PC-9 (cell line): Measurements from ENCODE around the gene ATP6V1G2.

Experiments
- EZH2 ChIP-seq: fragments of 200-600 bp; sonication (generic); IDR thresholded peaks from 2 replicates; pipeline ENCODE4 v1.8.0; 2017; ENCODE audit warnings: antibody characterized with exemption, low read depth
- TF ChIP-seq, protein P1 (sequence below): fragments of 200-600 bp; sonication (generic); conservative IDR thresholded peaks from 2 replicates; pipeline ENCODE4 v1.6.1; 2017; ENCODE audit warnings: mixed run types, antibody characterized with exemption, mild to moderate bottlenecking, moderate library complexity

DNA sequence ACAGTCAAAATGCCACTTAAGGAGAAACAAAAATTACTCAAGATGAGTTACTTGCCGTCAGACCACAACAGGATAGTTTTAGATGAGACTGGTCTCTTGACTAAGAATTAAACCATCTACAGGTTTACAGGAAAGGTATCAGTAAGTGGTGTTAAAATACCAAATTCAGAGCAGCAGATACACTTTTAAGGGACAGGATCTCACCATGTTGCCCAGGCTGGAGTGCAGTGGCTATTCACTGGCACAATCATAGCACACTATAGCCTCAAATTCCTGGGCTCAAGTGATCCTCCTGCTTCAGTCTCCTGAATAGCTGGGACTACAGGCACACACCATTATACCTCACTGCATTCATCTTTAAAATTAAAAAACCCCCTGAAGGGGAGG, 13.0 kb downstream of the ATP6V1G2 start:
- TF ChIP-seq, protein P1, sequence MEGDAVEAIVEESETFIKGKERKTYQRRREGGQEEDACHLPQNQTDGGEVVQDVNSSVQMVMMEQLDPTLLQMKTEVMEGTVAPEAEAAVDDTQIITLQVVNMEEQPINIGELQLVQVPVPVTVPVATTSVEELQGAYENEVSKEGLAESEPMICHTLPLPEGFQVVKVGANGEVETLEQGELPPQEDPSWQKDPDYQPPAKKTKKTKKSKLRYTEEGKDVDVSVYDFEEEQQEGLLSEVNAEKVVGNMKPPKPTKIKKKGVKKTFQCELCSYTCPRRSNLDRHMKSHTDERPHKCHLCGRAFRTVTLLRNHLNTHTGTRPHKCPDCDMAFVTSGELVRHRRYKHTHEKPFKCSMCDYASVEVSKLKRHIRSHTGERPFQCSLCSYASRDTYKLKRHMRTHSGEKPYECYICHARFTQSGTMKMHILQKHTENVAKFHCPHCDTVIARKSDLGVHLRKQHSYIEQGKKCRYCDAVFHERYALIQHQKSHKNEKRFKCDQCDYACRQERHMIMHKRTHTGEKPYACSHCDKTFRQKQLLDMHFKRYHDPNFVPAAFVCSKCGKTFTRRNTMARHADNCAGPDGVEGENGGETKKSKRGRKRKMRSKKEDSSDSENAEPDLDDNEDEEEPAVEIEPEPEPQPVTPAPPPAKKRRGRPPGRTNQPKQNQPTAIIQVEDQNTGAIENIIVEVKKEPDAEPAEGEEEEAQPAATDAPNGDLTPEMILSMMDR, result no peak
- TF ChIP-seq EZH2, result no peak
